NOMO-1 (cell line): ENCODE data around the gene RAET1L.
"Not testable (repeated sequence)": the region's sequence is repeated elsewhere in the genome, so short reads cannot be mapped to it uniquely, and the experiment has no call there.

Experiments
- DNase-seq, 2 experiments: peaks; one replicate each; lab custom pipeline; 2025; ENCODE audit not compliant: unreplicated experiment in 2 of 2; lab: John Stamatoyannopoulos, UW

The RAET1L gene

DNA sequence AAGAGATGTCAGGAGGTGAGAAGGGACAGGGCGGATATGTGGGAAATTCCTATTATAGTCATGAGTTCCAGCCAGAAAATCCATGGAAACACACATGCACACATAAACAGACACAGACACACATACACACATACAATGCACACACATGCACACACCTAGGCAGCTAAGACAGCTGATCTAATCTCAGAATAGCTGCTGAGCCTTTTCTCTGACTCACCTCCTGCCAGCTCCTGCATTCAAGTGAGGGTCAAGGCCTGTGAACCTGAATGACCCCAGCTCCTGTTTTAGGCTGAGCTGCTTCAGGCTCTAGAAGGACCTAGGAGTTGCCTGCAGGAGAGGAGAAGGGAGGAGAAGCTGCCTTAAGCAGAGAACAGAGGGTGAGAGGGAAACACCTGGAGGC, 21.6 kb upstream of the RAET1L start:
- no peak for DNase-seq

DNA sequence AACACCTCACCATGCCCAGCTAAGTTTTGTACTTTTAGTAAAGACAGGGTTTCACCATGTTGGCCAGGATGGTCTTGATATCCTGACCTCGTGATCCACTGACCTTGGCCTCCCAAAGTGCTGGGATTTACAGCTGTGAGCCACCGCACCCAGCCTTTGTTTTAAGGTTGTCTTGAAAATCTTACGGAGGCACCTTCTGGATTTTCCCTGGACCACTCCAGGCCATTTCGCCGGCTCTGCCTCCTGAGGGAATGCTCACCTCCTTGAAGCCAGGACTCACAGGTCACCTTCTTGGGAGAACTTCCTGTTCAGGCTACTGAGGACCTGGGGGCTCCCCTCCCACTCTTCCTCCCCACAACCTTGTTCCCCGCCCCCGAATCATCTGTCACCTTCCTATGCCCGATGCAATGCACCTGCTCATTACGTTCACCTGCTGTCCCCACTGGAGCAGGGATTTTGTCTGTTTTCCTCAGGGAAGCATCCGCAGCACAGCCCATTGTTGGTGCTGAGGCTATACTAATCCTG, 19.4 kb upstream of the RAET1L start:
- no peak for DNase-seq

- DNase-seq, result no peak
Observed at GRCh38 chr6:150043501-150044412, 18.4 kb upstream of the RAET1L start.

DNA sequence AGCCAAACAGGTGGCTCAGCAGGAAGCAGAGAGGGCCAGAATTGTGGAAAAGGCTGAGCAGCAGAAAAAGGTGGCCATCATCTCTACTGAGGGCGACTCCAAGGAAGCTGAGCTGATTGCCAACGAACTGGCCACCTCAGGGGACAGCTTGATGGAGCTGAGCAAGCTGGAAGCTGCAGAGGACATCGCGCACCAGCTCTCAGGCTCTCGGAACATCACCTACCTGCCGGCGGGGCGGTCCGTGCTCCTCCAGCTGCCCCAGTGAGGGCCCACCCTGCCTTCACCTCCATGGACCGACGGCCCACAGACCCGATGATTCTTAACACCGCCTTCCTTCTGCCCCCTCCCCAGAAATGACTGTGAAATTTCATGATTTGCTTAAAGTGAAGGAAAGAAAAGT, 17.8 kb upstream of the RAET1L start:
- DNase-seq, result no peak

GRCh38 chr6:150038202-150039062, 13.1 kb upstream of the RAET1L start:
- DNase-seq, result no peak

GRCh38 chr6:150037526-150038201, 12.3 kb upstream of the RAET1L start:
- DNase-seq, result no peak

DNA sequence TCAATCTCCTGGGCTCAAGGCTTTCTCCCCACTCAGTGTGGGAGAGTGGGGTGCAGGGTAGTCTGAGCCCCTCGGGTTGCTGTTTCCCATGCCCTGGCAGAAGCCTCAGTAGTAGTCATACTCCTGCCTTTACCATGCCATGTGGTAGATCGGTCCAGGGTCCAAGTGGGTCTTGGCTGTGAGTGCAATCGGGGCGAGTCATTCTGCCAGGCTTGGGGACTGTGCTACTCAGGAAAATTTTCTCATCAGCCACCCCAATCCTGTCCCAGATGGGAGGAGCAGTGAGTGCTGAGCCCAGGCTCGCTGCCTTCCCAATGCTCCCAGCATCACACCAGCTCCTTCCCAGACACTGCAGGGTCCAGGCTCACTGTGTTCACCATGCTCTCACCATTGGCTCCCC, 10.7 kb upstream of the RAET1L start:
- no peak for DNase-seq

- no peak for DNase-seq
Observed at GRCh38 chr6:150033207-150033771, 8.0 kb upstream of the RAET1L start.

DNA sequence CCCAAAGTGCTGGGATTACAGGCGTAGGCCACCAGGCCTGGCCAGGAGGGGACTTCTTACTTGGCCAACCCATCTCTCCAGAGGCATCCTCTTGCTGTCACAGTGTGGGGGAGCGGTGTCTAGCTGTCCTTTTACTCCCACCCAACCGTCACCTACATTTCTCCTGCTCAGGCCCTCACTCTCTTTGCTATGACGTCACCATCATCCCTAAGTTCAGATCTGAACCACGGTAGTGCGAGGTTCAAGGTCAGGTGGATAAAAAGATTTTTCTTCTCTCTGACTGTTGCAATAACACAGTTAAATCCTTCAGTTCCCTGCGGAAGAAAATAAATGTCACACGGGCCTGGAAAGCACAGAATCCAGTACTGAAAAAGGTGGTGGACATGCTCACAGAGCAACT, 7.3 kb upstream of the RAET1L start:
- no peak for DNase-seq

DNA sequence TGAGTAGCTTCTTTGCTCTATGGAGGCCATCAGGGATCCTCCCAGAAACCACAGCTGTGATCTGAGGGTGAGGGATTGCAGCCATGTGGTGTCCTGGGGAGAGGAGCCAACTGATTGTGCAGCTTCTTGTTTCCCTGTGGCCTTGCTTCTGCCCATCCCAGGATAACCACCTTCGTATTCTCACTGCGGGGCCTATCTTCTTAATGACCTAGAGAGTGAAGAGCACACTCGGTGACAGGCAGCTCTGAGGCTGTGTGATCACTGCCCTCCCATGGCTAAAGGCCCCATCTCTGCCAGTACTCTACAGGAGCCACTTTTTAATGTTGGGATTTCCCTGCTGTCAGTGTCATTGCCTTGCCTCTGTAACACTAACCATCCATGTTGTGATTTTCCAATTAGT, 5.3 kb upstream of the RAET1L start:
- DNase-seq, result no peak

DNA sequence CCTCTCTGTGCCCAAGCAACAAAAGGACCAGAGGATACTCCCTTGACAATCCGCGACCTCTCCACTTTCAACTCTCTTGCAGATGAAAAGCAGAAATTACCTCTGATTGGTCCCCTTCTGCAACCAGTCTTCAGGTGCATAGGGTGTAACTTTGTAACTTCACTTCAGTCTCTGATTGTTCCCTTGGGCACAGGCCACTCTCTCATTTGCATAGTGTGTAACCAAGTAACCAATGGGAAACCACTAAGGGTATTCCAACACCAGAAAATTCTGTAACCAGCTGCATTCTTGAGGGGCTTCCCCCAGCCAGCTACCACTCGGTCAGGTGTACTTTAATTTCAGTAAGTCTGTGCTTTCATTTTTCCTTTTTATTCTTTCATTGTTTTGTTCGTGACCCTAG, 4.4 kb upstream of the RAET1L start:
- no peak for DNase-seq

DNA sequence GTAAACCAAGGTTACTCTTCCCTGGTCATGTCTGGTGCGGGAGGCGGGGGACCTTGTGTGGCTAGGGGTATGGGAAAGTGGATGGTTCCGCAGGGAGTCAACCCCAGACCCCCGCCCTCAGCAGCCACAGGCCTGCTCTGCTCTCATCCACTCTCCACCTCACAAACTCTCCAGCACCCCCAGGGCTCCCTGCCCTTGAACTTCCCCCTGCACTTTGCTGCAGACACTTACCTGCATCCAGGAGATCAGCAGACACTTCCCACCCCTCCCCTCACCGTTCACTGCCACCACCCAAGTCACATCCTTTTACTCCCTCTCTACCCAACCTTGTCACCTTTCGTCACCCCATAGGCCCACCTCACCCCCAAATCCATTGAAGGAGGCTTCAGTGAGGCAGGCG, 3.9 kb upstream of the RAET1L start:
- DNase-seq, result no peak

DNA sequence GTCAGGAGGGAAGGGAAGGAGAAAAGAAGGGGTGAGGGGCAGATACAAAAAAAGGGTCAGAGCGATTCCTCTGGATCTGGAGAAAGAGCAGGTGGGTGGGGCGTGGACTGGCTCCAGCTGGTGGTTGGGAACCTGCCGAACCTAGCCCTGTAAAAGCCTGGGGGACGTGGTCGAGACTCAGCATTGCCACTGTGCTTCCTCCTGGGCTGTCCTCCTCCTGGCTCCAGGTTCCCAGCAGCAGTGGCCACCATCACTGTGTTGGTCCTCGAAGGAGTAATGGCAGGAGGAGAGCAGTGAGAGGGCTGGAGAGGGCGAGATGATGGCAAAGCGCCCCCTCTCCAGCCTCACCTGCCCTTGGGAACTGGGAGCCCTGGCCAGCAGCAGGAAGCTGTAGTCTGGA, 3.5 kb upstream of the RAET1L start:
- no peak for DNase-seq

DNA sequence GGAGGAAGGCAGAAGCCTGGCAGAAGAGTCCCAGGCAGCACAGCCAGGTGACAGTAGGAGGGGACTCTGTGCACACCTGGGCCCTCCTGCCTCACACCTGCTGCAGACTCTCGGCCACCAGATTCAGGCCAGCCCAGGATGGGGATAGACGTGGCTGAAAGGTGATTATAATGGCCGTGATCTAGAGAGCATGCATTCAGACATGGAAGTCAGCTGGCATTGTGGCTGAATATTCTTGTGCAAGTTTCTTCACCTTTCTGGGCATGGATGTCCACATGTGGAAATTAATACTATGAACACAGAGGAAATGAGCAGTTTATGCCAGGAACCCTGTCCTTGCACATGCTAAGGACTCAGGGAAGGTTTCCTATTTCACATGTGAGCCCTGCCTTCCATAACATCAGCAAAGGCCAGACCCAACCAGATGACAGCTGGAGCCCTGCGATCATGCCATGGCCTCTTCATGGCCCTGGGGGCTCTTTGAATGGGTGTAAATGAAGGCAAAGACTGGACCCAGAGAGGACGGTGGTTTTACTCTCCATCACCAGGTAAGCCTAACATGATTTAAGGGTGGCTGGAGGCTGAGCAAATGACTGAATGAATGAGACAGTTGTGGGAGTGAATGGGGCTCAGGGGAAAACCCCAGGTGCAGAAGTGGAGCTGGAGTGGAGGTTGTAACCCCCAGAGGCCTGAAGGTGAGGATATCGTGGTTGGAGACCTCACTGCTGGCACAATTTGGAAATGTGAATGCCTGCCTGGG, 2.7 kb upstream of the RAET1L start:
- no peak for DNase-seq

DNA sequence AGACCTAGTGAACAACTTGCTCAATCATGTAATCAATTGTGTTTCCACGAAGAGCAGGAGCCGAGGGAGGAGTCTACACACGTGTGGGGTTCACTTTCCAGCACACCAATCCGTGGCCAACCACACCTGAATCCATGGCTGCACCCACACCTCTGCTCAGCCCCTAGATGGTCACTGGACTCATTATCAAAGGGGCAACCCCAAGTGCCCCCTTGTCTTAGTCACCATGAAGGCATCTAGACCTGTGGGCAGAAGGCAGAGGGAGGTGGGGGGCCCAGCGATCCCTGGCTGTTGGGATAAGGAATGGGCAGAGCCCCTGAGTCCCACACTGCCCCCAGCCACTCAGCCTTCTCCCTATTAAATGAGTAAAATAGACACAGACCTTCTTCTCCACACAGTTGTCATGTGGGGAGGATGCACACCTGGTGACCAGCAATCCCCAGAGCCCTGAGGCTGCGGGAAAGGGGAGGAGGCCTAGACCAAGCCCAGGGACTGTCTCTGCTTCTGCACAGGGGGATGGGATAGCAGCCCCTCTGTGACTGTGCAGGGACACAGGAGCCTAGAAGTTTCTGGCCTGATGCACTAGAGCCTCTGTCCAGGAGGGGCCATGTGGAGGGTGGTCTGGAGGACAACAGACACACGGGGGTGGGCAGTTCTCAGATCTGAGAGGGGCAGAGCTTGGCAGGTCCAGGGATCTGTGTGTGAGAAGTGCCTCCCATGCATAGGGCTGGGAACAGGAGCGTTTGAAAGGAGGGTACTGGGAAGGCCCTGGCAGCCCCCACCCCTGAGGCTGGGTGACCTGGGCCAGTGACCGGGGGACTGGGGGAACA, 1.9 kb upstream of the RAET1L start:
- DNase-seq, result no peak

DNA sequence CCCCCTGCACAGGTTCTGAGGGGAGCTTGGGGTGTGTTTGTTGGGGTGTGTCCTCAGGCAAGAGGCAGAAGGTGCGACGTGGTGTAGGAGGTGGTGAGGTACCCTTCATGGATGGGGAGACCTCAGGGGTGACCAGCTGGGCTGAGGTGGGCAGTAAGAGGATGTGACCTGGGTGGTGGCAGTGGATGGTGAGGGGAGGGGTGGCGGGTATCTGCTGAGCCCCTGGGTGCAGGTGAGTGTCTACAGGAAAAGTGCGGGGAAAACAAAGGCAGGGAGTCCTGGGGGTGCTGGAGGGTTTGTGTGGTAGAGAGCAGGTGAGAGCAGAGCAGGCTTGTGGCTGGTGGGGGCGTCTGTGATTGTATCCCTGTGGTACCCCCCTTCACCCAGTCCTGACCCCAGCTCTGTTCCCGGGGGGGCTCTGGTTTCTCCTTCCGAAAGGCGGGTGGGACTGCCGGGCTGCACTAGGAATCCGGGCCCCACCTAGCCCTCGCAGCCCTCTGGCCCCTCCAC, 631 bp downstream of the RAET1L start:
- no peak for DNase-seq

- DNase-seq, result not testable (repeated sequence)
Observed at GRCh38 chr6:150024021-150024420, 1.3 kb downstream of the RAET1L start.

DNA sequence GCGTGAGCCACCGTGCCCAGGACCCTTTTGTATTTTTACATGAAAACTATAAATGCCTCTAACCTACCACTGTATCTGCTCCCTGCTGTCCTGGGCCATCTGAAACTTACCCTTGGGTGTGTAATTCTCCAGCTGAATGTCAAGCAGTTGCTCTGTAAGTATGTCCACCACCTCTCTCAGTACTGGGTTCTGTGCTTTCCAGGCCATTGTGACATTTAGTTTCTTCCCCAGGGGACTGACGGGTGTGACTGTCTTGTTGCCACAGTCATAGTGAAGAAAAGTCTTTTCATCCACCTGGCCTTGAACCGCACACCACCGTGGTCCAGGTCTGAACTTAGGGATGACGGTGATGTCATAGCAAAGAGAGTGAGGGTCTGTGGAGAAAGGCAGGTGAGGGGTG, 3.5 kb downstream of the RAET1L start:
- DNase-seq, result not testable (repeated sequence)
